ENCODE results near the gene SHOC2. TPM values are rescaled to one million over a fixed set of nuclear protein-coding genes. Genes with fewer than 3 reads are reported as not detected.

Gene SHOC2
- total and polyA plus RNA-seq, 8 donors = 8.4 to 39.8 (median 24.0) TPM

DNA sequence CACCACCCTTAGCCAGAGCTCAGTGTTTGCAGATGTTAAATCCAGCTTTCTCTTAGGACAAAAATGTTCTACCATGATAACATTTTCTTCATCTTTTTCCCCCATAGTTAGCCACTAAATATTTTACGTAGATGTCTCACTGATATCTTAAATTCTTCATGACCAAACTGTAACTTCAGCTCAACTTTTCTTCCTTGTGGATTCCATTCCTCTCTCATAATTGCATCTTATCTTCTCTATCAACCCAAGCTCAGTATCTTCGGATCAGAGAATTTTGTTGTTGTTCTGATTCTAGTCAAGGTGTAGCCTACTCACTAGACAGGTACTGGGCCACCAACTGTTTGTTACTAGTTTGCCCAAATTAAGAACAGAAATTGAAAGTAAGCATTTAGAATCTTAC lies 60.2 kb downstream of the SHOC2 start:
- no peaks in the 10 kb centered on the region for H3K9me3 ChIP-seq
- ATAC-seq = no peak
- H3K27me3 ChIP-seq = no peaks in the 10 kb centered on the region
- no peak for FAIRE-seq
- H3K4me1 ChIP-seq = peaks cover 1 to 9% (median 1%) of the 10 kb centered on the region in 3 donors
- WGBS, 2 donors = 93 to 99% methylated on average over 2 of the region's 2 CpGs
- H3K4me3 ChIP-seq = no peak overlapping the region
- no peak for DNase-seq
- H3K36me3 ChIP-seq = no peaks in the 10 kb centered on the region
- H3K27ac ChIP-seq = no peak overlapping the region
- TF ChIP-seq CTCF (IDR thresholded peaks at IDR 0.05) = no peak
- intact Hi-C loops (cut with DNase I) = no loop called here

DNA sequence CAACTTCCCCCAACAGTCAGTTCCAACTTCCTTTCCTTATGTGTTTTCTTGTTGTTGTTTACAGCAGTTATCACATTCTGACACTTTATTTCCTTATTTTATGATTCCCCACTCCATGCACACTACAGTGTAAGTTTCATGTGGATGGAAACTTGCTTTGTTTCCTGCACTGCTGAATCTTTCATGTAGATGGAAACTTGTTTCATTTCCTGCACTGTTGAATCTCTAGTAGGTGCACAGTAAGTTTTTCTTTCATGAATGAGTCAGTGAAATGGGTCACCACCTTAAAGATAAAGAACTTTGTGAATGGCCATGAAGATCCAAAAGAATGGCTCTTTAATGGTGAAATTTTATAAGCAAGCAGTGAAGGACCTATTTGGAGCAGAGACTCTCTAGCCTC lies 61.4 kb downstream of the SHOC2 start:
- intact Hi-C loops (cut with DNase I) = no loop called here
- Histone ChIP-seq H3K4me1 (peaks cover 13 to 20% (median 13%) of the 10 kb centered on the region in 3 donors), H3K9me3 (peaks cover 0 to 3% (median 0%) of the 10 kb centered on the region in 4 donors), H3K36me3 (no peaks in the 10 kb centered on the region), H3K27ac (no peak overlapping the region), H3K27me3 (no peaks in the 10 kb centered on the region), H3K4me3 (no peak overlapping the region)
- FAIRE-seq (no peak), ATAC-seq (no peak), DNase-seq (no peak)
- no peak for TF ChIP-seq CTCF (IDR thresholded peaks at IDR 0.05)

DNA sequence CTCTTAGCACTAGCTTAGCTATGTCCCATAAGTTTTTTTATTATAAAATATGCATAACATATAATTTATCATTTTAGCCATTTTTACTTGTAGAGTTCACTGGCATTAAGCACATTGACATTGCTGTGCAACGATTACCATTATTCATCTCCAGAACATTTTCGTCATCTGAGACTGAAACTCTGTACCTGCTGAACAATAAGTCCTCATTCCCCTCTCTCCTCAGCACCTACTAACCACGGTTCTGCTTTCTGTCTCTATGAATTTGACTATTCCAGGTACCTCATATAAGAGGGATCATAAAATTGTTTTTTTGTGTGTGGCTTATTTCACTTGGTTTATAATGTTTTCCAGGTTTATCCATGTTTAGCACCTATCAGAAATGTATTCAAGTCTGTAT lies 64.1 kb downstream of the SHOC2 start:
- ATAC-seq (no peak), FAIRE-seq (no peak), DNase-seq (no peak)
- no peak for TF ChIP-seq CTCF (IDR thresholded peaks at IDR 0.05)
- Histone ChIP-seq H3K4me1 (peaks cover 12 to 16% (median 15%) of the 10 kb centered on the region in 3 donors), H3K27me3 (no peaks in the 10 kb centered on the region), H3K27ac (no peak overlapping the region), H3K36me3 (peaks cover 0 to 7% (median 0%) of the 10 kb centered on the region in 3 donors), H3K9me3 (peaks cover 0 to 3% (median 0%) of the 10 kb centered on the region in 4 donors), H3K4me3 (no peak overlapping the region)
- intact Hi-C loops (cut with DNase I) = no loop called here
- 95 to 98% methylated on average over 3 of the region's 3 CpGs for WGBS, 2 donors

- H3K4me1 ChIP-seq = peaks cover 12 to 16% (median 15%) of the 10 kb centered on the region in 3 donors
- no peak for DNase-seq
- no peak overlapping the region for H3K4me3 ChIP-seq
- H3K27ac ChIP-seq = no peak overlapping the region
- intact Hi-C loops (cut with DNase I) = no loop called here
- no peak for TF ChIP-seq CTCF (IDR thresholded peaks at IDR 0.05)
- ATAC-seq = peak in 2 of 4 donors; percentile 35 to 71
- H3K9me3 ChIP-seq = peaks cover 0 to 3% (median 0%) of the 10 kb centered on the region in 4 donors
- H3K27me3 ChIP-seq = no peaks in the 10 kb centered on the region
- peaks cover 0 to 7% (median 0%) of the 10 kb centered on the region in 3 donors for H3K36me3 ChIP-seq
- WGBS, 2 donors = 27 to 30% methylated on average over 2 of the region's 2 CpGs
- peak; percentile 56 for FAIRE-seq
Observed at GRCh38 chr10:110985497-110986275, 66.3 kb downstream of the SHOC2 start.

- Histone ChIP-seq H3K4me3 (no peak overlapping the region), H3K27ac (no peak overlapping the region), H3K4me1 (peaks cover 20 to 23% (median 21%) of the 10 kb centered on the region in 3 donors), H3K36me3 (peaks cover 0 to 7% (median 0%) of the 10 kb centered on the region in 3 donors), H3K9me3 (peaks cover 0 to 3% (median 0%) of the 10 kb centered on the region in 4 donors), H3K27me3 (no peaks in the 10 kb centered on the region)
- no peak for ATAC-seq
- WGBS, 2 donors = 65 to 70% methylated on average over 1 of the region's 1 CpG
- intact Hi-C loops (cut with DNase I) = no loop called here
- no peak for FAIRE-seq
- no peak for DNase-seq
- TF ChIP-seq CTCF (IDR thresholded peaks at IDR 0.05) = no peak
Observed at GRCh38 chr10:110989016-110989415, 69.6 kb downstream of the SHOC2 start.

Data from pancreas (tissue), 10 donors.